Neural cell (in vitro differentiated cells): ENCODE measurements around the gene SYT17.

Experiments
- CTCF ChIP-seq: fragments of 450-650 bp; IDR thresholded peaks from 2 replicates; pipeline ENCODE4 v1.5.1; 2014; ENCODE audit warnings: antibody characterized with exemption, mild to moderate bottlenecking, moderate library complexity; ENCODE audit not compliant: poor library complexity, severe bottlenecking
- EZH2 ChIP-seq: fragments of 200-600, 300-800 bp; shearing (Covaris generic), sonication (generic); IDR thresholded peaks from 2 replicates; pipeline ENCODE4 v1.6.1; 2014; ENCODE audit warnings: antibody characterized with exemption, low read length, borderline replicate concordance, mild to moderate bottlenecking; ENCODE audit not compliant: insufficient read depth, poor library complexity, severe bottlenecking
- POLR2AphosphoS5 ChIP-seq: IDR thresholded peaks from 2 replicates; pipeline ENCODE4 v1.6.1; 2012
- RAD21 ChIP-seq: fragments of 450-650 bp; conservative IDR thresholded peaks from 2 replicates; pipeline ENCODE4 v1.6.1; 2014; ENCODE audit warnings: antibody characterized with exemption, mild to moderate bottlenecking, moderate library complexity
- REST ChIP-seq: IDR thresholded peaks from 2 replicates; pipeline ENCODE4 v1.6.1; 2012; ENCODE audit warnings: borderline replicate concordance
- TAF1 ChIP-seq: IDR thresholded peaks from 2 replicates; pipeline ENCODE4 v1.6.1; 2012; ENCODE audit warnings: low read depth

- TF ChIP-seq CTCF (no peak), RAD21 (no peak), POLR2AphosphoS5 (no peak), TAF1 (no peak), EZH2 (no peak), REST (no peak)
Measured at GRCh38 chr16:19232988-19233387, 64.9 kb downstream of the SYT17 start.
